Stimulated activated CD8-positive, alpha-beta memory T cell treated with anti-CD3 and anti-CD28 coated beads, Interleukin-7, amount 100 ng/mL, for 4 hours (primary cell): Measurements from ENCODE around the gene ADAM17.

Experiments used
- DNase-seq, 2 donors: peaks; one replicate each; pipeline ENCODE4 v3.0.0-alpha.2; 2020; ENCODE audit warnings: low read depth in 2 of 2

Gene ADAM17

DNA sequence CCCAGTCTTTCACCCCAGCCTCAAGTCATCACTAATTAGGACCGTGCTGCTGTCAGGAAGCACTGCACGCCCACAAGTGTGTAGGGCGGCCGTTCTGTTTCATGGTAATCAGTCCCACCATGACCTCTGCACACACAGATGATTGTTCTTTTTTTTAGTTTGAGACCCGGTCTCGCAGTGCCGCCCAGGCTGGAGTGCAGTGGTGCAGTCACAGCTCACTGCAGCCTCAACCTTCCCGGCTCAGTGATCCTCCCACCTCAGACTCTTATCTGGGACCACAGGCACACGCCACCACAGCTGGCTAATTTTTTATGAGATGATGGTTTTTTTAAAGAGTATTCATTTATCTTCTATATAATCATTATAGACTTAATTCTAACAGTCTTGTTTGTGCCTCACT, 83.1 kb downstream of the ADAM17 start:
- no peak for DNase-seq

GRCh38 chr2:9471206-9471605, 84.4 kb downstream of the ADAM17 start:
- DNase-seq: no peak

DNA sequence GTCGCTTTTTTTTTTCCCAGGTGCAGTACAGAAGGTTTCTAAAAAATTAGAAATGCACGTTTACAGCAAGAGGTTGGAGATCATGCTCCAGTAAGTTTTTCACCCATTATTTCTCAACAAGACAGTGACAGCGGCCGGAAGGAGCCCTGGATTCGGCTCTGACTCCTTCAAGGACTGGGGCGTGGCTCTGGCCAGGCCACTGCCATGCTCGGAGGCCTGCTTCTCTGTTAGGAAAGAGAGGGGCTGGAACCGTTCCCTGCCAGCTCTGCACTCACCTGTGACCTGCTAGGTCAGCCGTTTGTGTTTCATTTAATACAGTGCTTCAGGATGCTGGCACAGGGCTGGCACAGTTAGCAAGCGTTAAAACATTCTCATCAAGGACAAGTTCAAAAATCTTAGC, 87.9 kb downstream of the ADAM17 start:
- DNase-seq: no peak

GRCh38 chr2:9466147-9466683, 89.4 kb downstream of the ADAM17 start:
- DNase-seq: no peak

- no peak for DNase-seq
These were observed 90.5 kb downstream of the ADAM17 start for GRCh38 chr2:9465170-9465569.

- DNase-seq: no peak
These were observed 92.0 kb downstream of the ADAM17 start for GRCh38 chr2:9463698-9464034.

DNA sequence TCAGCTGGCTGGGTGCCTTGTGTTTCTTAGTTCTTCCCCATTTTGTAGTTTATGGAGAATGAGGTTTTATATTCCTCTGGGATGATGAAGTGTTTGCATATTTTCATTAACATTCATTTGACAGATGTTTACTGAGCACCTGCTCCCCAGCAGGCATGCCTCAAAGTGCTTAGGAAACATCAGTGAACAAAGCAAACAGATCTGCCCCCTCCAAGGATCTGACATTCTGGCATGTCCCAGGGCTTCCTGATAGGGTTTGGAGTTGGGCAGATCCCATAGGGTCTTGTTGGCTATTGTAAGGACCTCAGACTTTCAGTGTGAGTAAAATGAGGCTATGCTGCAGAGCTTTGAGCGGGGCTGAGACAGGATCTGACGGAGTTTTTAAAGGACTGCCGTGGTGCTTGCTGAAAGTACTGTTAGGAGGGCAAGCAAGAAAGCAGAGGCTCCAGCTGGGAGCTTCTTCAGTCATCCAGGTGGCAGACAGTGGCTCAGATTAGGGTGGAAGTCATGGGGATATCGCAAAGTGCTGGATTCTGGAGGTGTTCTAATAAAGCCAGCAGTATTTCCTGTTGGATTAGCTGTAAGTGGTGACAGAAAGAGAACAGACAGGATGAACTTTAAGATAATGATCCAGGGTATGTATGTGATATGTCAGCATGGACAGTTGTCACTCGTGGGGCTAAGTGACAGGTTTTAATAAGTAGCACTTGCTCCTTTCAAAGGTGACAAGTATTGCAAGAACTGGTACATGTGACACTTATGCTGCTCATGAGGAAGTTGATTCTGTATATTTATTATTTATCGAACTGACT, 92.5 kb downstream of the ADAM17 start:
- DNase-seq: no peak

GRCh38 chr2:9462313-9462712, 93.3 kb downstream of the ADAM17 start:
- no peak for DNase-seq

GRCh38 chr2:9461079-9461478, 94.6 kb downstream of the ADAM17 start:
- DNase-seq: no peak

GRCh38 chr2:9460441-9461017, 95.1 kb downstream of the ADAM17 start:
- DNase-seq: no peak

DNA sequence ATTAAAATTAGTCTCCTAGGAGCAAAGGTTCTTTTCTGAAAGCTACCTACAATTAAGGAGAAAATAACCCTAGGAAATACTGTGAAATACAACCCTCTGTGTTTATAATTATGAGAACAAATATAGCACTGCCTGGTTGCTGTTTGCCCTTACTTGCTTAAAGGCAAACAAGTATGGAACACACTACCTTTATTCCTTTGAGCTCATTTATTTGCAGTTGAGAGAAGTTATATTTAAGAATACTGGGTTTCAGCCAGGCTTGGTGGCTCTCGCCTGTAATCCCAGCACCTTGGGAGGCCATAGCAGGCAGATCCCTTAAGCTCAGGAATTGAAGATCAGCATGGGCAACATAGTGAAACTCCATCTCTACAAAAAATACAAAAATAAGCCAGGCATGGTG, 104.4 kb downstream of the ADAM17 start:
- no peak for DNase-seq

GRCh38 chr2:9445089-9445488, 110.5 kb downstream of the ADAM17 start:
- no peak for DNase-seq

DNA sequence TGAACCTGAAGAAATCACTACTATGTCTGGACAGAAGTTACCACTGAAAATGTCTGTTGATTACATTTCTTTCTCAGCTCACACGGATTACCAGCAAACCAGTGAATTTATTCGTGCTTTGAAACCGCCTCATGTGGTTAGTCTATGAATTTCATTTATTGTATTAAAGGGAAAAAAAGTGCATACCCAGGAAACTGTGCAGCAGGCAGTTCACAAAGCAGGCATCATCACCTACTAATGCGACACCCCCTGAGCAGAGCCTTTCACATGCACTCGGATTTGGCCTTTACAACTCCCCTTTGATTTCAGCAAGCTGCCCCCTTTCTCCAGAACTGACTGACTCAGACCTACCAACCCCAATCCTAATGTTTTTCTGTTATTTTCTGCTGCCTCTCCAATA, 112.1 kb downstream of the ADAM17 start:
- no peak for DNase-seq

- DNase-seq: no peak
These were observed 114.1 kb downstream of the ADAM17 start for GRCh38 chr2:9441556-9441955.

- DNase-seq: no peak
These were observed 115.4 kb downstream of the ADAM17 start for GRCh38 chr2:9440058-9440727.

DNA sequence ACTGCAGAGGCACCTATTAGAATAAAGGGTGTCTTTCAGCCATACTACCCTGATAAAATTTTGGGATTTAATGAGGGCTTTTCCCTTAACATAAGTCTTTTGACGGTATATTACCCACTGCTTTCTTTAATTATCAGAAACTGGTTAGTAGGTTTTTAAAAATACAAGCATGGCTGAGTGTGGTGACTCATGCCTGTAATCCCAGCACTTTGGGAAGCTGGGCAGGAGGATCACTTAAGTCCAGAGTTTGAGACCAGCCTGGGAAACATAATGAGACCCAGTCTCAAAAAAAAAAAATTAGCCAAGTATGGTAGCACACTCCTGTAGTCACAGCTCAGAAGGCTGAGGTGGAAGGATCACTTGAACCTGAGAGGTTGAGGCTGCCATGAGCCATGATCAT, 116.1 kb downstream of the ADAM17 start:
- DNase-seq: no peak
